MCF 10A (cell line): ENCODE data around the gene OSBPL7. TPM values are rescaled to one million over a fixed set of nuclear protein-coding genes. Genes with fewer than 3 reads are reported as not detected.

ENCODE experiments used
- BruUV-seq: library from RNA; stranded (reverse); fragments of 400-500 nt; replicated peaks from 2 replicates; lab custom pipeline; 2021; lab: Mats Ljungman, UMichigan
- CTCF ChIA-PET: fragments of 300-600 bp; sonication (Branson Sonifier 250); formaldehyde crosslinking; extraction: SDS; loops from one replicate; lab custom pipeline; 2021; ENCODE audit warnings: antibody characterized with exemption, inconsistent platforms; lab: Yijun Ruan, JAX
- POLR2A ChIA-PET: fragments of 300-600, 350-650 bp; sonication (Branson Sonifier 250); formaldehyde crosslinking; extraction: SDS; loops from one replicate; lab custom pipeline; 2020; ENCODE audit warnings: antibody characterized with exemption, inconsistent platforms; lab: Yijun Ruan, JAX
- DNase-seq: peaks from one replicate; pipeline ENCODE4 v3.0.0-alpha.2; 2018; ENCODE audit not compliant: unreplicated experiment
- H3K27ac Mint-ChIP-seq: one replicate; pipeline ENCODE4 v1.8.0; 2022; ENCODE audit warnings: mild to moderate bottlenecking, low read depth, mixed read lengths; ENCODE audit not compliant: unreplicated experiment
- H3K27me3 Mint-ChIP-seq: one replicate; pipeline ENCODE4 v1.8.0; 2022; ENCODE audit warnings: mixed read lengths; ENCODE audit not compliant: insufficient read depth, unreplicated experiment
- H3K36me3 Mint-ChIP-seq: one replicate; pipeline ENCODE4 v1.8.0; 2022; ENCODE audit warnings: mild to moderate bottlenecking, moderate library complexity, mixed read lengths; ENCODE audit not compliant: insufficient read depth, unreplicated experiment
- H3K4me1 Mint-ChIP-seq: one replicate; pipeline ENCODE4 v1.8.0; 2022; ENCODE audit warnings: mixed read lengths; ENCODE audit not compliant: insufficient read depth, unreplicated experiment
- H3K4me3 Mint-ChIP-seq: one replicate; pipeline ENCODE4 v1.8.0; 2022; ENCODE audit warnings: mild to moderate bottlenecking, moderate library complexity, mixed read lengths; ENCODE audit not compliant: unreplicated experiment
- H3K9me3 Mint-ChIP-seq: one replicate; pipeline ENCODE4 v1.8.0; 2022; ENCODE audit warnings: mixed read lengths; ENCODE audit not compliant: unreplicated experiment
- CTCF ChIP-seq: fragments of 200-600 bp; IDR thresholded peaks from one replicate; pipeline ENCODE4 v1.8.0; 2022; ENCODE audit warnings: antibody characterized with exemption, mild to moderate bottlenecking; ENCODE audit not compliant: unreplicated experiment
- intact Hi-C: fragments of 100-400 bp; cut with micrococcal nuclease; formaldehyde crosslinking; loops from 2 replicates; pipeline ENCODE4 v1.14.1; 2022
- total RNA-seq: library from RNA; stranded (reverse); gene quantifications from 2 replicates; pipeline ENCODE4 v1.2.3, GENCODE V29; 2022

Gene OSBPL7
- total RNA-seq, 1 experiment from 2014 or later = 4.7 TPM

GRCh38 chr17:47760409-47761140 lies 61.0 kb downstream of the OSBPL7 start:
- Mint-ChIP-seq H3K9me3 (peaks cover 11% of the 10 kb centered on the region), H3K4me1 (no peaks in the 10 kb centered on the region), H3K36me3 (no peaks in the 10 kb centered on the region), H3K4me3 (no peak overlapping the region), H3K27ac (no peak overlapping the region), H3K27me3 (peaks cover 59% of the 10 kb centered on the region)
- TF ChIP-seq CTCF = no peak
- intact Hi-C loops = no loop called here
- BruUV-seq = no TSS peak
- ChIA-PET POLR2A (interaction anchor here (0.9 kb wide), 1 partner anchor 19 kb away, joined by 3 read pairs; no protein-coding TSS in a partner anchor), CTCF (no interaction called here)
- DNase-seq = no peak

- no peak overlapping the region for H3K27ac Mint-ChIP-seq
- ChIA-PET CTCF (no interaction called here), POLR2A (interaction anchor here (0.6 kb wide), 1 partner anchor 29 kb away, joined by 3 read pairs; no protein-coding TSS in a partner anchor)
- H3K9me3 Mint-ChIP-seq = peaks cover 6% of the 10 kb centered on the region
- no peak for TF ChIP-seq CTCF
- peaks cover 82% of the 10 kb centered on the region for H3K27me3 Mint-ChIP-seq
- intact Hi-C loops = no loop called here
- BruUV-seq = no TSS peak
- no peak overlapping the region for H3K4me3 Mint-ChIP-seq
- H3K4me1 Mint-ChIP-seq = no peaks in the 10 kb centered on the region
- no peak for DNase-seq
- no peaks in the 10 kb centered on the region for H3K36me3 Mint-ChIP-seq
Observed at GRCh38 chr17:47757386-47757785, 64.2 kb downstream of the OSBPL7 start.

Other genes with a start within 250 kb of the OSBPL7 start
- 522 and 609 TPM in 2 replicates for gene KPNB1, start 171.9 kb downstream of the OSBPL7 start, total RNA-seq
- 0.40 and 1.5 TPM in 2 replicates for gene TBKBP1, start 127.6 kb downstream of the OSBPL7 start, total RNA-seq
- gene TBX21, start 88.6 kb downstream of the OSBPL7 start, total RNA-seq = not detected in 2 replicates
- gene MRPL10, start 9.7 kb upstream of the OSBPL7 start, total RNA-seq = 43.2 and 49.3 TPM in 2 replicates
- 1.2 and 1.4 TPM in 2 replicates for gene LRRC46, start 9.9 kb upstream of the OSBPL7 start, total RNA-seq
- 15.7 and 16.2 TPM in 2 replicates for gene SCRN2, start 19.5 kb upstream of the OSBPL7 start, total RNA-seq
- gene SP6, start 29.4 kb upstream of the OSBPL7 start, total RNA-seq = 1.2 and 1.5 TPM in 2 replicates
- gene SP2, start 74.4 kb upstream of the OSBPL7 start, total RNA-seq = 11.9 and 15.1 TPM in 2 replicates
- gene PNPO, start 119.8 kb upstream of the OSBPL7 start, total RNA-seq = 56.8 and 58.4 TPM in 2 replicates
- gene PRR15L, start 136.1 kb upstream of the OSBPL7 start, total RNA-seq = not detected in 2 replicates
- 132 and 149 TPM in 2 replicates for gene CDK5RAP3, start 149.3 kb upstream of the OSBPL7 start, total RNA-seq
- gene COPZ2, start 216.0 kb upstream of the OSBPL7 start, total RNA-seq = 2.5 TPM in 1 of 2 replicates, not detected in the other
- 235 and 315 TPM in 2 replicates for gene NFE2L1, start 226.6 kb upstream of the OSBPL7 start, total RNA-seq